Measurements from ENCODE around the gene KIFAP3. TPM values are rescaled to one million over a fixed set of nuclear protein-coding genes. Genes with fewer than 3 reads are reported as not detected.

The KIFAP3 gene
- total RNA-seq, 2 donors from 2014 or later, result 23.2 to 27.1 TPM

DNA sequence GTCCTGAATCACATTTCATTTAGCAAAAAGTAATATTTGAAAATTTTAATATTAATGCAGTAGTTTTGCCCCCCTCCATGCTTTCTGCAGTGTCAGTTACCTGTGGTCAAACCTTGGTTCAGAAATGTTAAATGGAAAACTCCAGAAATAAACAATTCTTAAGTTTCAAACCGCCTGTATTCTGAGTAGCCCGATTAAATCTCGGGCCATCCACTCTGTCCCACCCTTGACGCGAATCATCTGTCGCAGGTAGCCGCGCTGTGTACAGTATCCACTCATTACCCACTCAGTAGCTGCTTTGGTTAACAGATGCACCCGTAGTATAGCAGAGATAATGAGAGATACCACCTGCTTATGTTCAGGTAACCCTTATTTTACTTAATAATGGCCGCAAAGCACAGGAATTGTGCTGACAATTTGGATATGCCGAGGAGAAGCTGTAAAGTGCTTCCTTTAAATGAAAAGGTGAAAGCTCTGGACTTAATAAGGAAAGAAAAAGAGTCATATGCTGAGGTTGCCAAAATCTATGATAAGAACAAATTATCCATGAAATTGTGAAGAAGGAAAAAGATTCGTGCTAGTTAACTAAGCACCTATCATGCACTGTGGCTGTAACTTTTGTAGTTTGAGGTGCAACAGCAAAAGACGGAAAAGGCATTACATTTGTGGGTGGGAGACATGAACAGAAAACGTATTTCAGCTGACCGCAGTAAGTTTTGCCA, 179.9 kb downstream of the KIFAP3 start:
- peaks cover 49% of the 10 kb centered on the region for H3K4me1 Mint-ChIP-seq (ENCODE audit: low read depth)
- no peaks in the 10 kb centered on the region for H3K36me3 Mint-ChIP-seq (ENCODE audit: insufficient read depth in 2 of 2)
- no peak for DNase-seq
- peak overlapping the region; percentile 81 to 91 for H3K4me3 Mint-ChIP-seq
- H3K27me3 Mint-ChIP-seq (ENCODE audit: low read depth), result peaks cover 6% of the 10 kb centered on the region
- H3K9me3 Mint-ChIP-seq, result peaks cover 0 to 2% of the 10 kb centered on the region in 2 donors
- peak overlapping the region; percentile 100 for H3K27ac Mint-ChIP-seq
- no peak for ATAC-seq (replicated peaks in 1 of 2)

GRCh38 chr1:169893645-169894423, 180.7 kb downstream of the KIFAP3 start, which contains the start of gene SCYL3:
Gene SCYL3, minus strand, starts transcription at chr1:169893896. Its CDS starts 5,056 bp downstream, at chr1:169888840.
- peak within 1 kb of the TSS; percentile 100 for H3K27ac Mint-ChIP-seq
- peaks cover 56% of the 10 kb centered on the region for H3K4me1 Mint-ChIP-seq (ENCODE audit: low read depth)
- DNase-seq (peak; percentile 88 to 93), ATAC-seq (replicated peaks in 1 of 2) (peak; percentile 86 to 89)
- peak within 1 kb of the TSS; percentile 81 to 91 for H3K4me3 Mint-ChIP-seq
- peaks cover 6% of the 10 kb centered on the region for H3K27me3 Mint-ChIP-seq (ENCODE audit: low read depth)
- peaks cover 0 to 2% of the 10 kb centered on the region in 2 donors for H3K9me3 Mint-ChIP-seq
- H3K36me3 Mint-ChIP-seq (ENCODE audit: insufficient read depth in 2 of 2), result no peaks in the 10 kb centered on the region

- no peak for DNase-seq
- peaks cover 0 to 2% of the 10 kb centered on the region in 2 donors for H3K9me3 Mint-ChIP-seq
- peak overlapping the region; percentile 86 for H3K27ac Mint-ChIP-seq
- peaks cover 4% of the 10 kb centered on the region for H3K27me3 Mint-ChIP-seq (ENCODE audit: low read depth)
- peak overlapping the region; percentile 80 to 81 for H3K4me3 Mint-ChIP-seq
- peaks cover 0 to 2% of the 10 kb centered on the region in 2 donors for H3K36me3 Mint-ChIP-seq (ENCODE audit: insufficient read depth in 2 of 2)
- H3K4me1 Mint-ChIP-seq (ENCODE audit: low read depth), result peaks cover 63% of the 10 kb centered on the region
- ATAC-seq (replicated peaks in 1 of 2), result peak in 1 of 2 donors; percentile 7
Measured at GRCh38 chr1:169892927-169893644, 181.4 kb downstream of the KIFAP3 start.

DNA sequence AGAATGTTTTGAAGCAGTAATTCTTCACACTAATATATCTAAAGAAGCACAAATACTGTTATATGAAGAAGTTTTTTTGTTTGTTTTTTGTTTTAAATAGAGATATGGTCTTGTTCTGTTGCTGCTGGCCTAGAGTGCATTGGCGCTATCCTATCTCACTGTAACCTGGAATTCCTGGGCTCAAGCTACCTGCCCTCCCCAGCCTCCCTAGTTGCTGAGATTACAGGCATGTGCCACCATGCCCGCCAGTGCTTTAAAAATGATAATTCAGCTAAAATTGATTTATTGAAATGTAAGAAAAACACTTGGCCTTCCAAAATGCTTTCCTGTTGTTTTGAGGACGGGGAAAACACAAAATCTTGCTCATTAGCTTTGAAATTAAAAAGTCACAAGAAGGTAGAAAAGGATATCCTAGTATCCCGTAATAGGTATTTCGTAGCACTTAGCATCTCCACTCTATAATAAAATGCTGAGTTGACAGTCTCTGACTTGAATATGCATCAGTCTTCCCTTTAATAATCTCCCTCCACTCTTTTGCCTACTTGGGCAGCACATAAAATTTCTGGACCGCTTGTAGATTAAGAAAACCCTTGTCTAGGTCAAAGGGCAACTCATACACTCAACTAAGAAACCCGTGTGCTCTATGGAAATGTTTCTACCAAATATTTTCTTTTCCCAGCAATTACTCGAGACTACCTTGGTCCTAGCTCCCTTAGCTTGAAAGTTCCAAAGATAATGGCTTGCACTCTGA, 182.1 kb downstream of the KIFAP3 start:
- Mint-ChIP-seq H3K4me1 (ENCODE audit: low read depth) (peaks cover 65% of the 10 kb centered on the region), H3K27ac (peak overlapping the region; percentile 86), H3K27me3 (ENCODE audit: low read depth) (no peaks in the 10 kb centered on the region), H3K36me3 (ENCODE audit: insufficient read depth in 2 of 2) (peaks cover 0 to 6% of the 10 kb centered on the region in 2 donors), H3K9me3 (peaks cover 0 to 2% of the 10 kb centered on the region in 2 donors), H3K4me3 (peak overlapping the region; percentile 80 to 81)
- DNase-seq (no peak), ATAC-seq (replicated peaks in 1 of 2) (no peak)

GRCh38 chr1:169891539-169891885, 183.0 kb downstream of the KIFAP3 start:
- no peaks in the 10 kb centered on the region for H3K27me3 Mint-ChIP-seq (ENCODE audit: low read depth)
- DNase-seq (no peak), ATAC-seq (replicated peaks in 1 of 2) (no peak)
- peaks cover 0 to 6% of the 10 kb centered on the region in 2 donors for H3K36me3 Mint-ChIP-seq (ENCODE audit: insufficient read depth in 2 of 2)
- H3K4me1 Mint-ChIP-seq (ENCODE audit: low read depth), result peaks cover 65% of the 10 kb centered on the region
- H3K9me3 Mint-ChIP-seq, result peaks cover 0 to 2% of the 10 kb centered on the region in 2 donors
- peak overlapping the region; percentile 86 for H3K27ac Mint-ChIP-seq
- peak overlapping the region; percentile 80 to 81 for H3K4me3 Mint-ChIP-seq

GRCh38 chr1:169890761-169891538, 183.5 kb downstream of the KIFAP3 start:
- ATAC-seq (replicated peaks in 1 of 2) (peak; percentile 29 to 34), DNase-seq (peak; percentile 39 to 52)
- H3K27me3 Mint-ChIP-seq (ENCODE audit: low read depth), result no peaks in the 10 kb centered on the region
- peaks cover 0 to 2% of the 10 kb centered on the region in 2 donors for H3K9me3 Mint-ChIP-seq
- H3K36me3 Mint-ChIP-seq (ENCODE audit: insufficient read depth in 2 of 2), result peaks cover 1 to 8% of the 10 kb centered on the region in 2 donors
- peaks cover 64% of the 10 kb centered on the region for H3K4me1 Mint-ChIP-seq (ENCODE audit: low read depth)
- peak overlapping the region; percentile 80 to 81 for H3K4me3 Mint-ChIP-seq
- H3K27ac Mint-ChIP-seq, result peak overlapping the region; percentile 86

- Mint-ChIP-seq H3K9me3 (peaks cover 0 to 2% of the 10 kb centered on the region in 2 donors), H3K36me3 (ENCODE audit: insufficient read depth in 2 of 2) (peaks cover 1 to 15% of the 10 kb centered on the region in 2 donors), H3K4me3 (peak overlapping the region in 1 of 2 donors; percentile 91), H3K27me3 (ENCODE audit: low read depth) (no peaks in the 10 kb centered on the region), H3K27ac (peak overlapping the region; percentile 17), H3K4me1 (ENCODE audit: low read depth) (peaks cover 67% of the 10 kb centered on the region)
- DNase-seq (no peak), ATAC-seq (replicated peaks in 1 of 2) (no peak)
Measured at GRCh38 chr1:169889871-169890270, 184.6 kb downstream of the KIFAP3 start.

- Mint-ChIP-seq H3K9me3 (no peaks in the 10 kb centered on the region), H3K4me3 (no peak overlapping the region), H3K27me3 (ENCODE audit: low read depth) (no peaks in the 10 kb centered on the region), H3K36me3 (ENCODE audit: insufficient read depth in 2 of 2) (peaks cover 1 to 20% of the 10 kb centered on the region in 2 donors), H3K4me1 (ENCODE audit: low read depth) (peaks cover 58% of the 10 kb centered on the region), H3K27ac (no peak overlapping the region)
- no peak for DNase-seq
- no peak for ATAC-seq (replicated peaks in 1 of 2)
Measured at GRCh38 chr1:169886931-169887330, 187.6 kb downstream of the KIFAP3 start.

DNA sequence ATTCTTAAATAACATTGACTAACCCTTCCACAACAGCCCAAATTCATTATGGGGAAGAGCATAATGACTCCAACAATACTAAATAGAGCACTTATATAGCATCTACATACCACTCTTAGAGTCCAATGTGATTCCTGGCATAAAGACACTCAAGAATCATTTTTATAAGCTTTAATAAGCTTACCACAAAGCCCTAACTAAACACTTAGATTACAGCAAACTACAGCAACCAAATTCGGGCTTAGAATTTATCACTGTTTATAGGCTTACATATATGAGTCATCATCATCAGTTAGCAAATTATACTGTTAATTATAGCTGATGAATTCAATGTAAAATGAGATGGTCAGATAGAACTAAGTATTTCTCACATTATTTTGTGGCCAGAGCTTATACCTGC, 188.1 kb downstream of the KIFAP3 start:
- Mint-ChIP-seq H3K4me1 (ENCODE audit: low read depth) (peaks cover 53% of the 10 kb centered on the region), H3K36me3 (ENCODE audit: insufficient read depth in 2 of 2) (peaks cover 1 to 21% of the 10 kb centered on the region in 2 donors), H3K27me3 (ENCODE audit: low read depth) (no peaks in the 10 kb centered on the region), H3K27ac (no peak overlapping the region), H3K4me3 (no peak overlapping the region), H3K9me3 (no peaks in the 10 kb centered on the region)
- no peak for DNase-seq
- no peak for ATAC-seq (replicated peaks in 1 of 2)

GRCh38 chr1:169885207-169885606, 189.3 kb downstream of the KIFAP3 start:
- Mint-ChIP-seq H3K9me3 (no peaks in the 10 kb centered on the region), H3K27me3 (ENCODE audit: low read depth) (no peaks in the 10 kb centered on the region), H3K36me3 (ENCODE audit: insufficient read depth in 2 of 2) (peaks cover 1 to 23% of the 10 kb centered on the region in 2 donors), H3K4me3 (no peak overlapping the region), H3K27ac (peak overlapping the region; percentile 38), H3K4me1 (ENCODE audit: low read depth) (peaks cover 40% of the 10 kb centered on the region)
- no peak for ATAC-seq (replicated peaks in 1 of 2)
- no peak for DNase-seq

- Mint-ChIP-seq H3K27me3 (ENCODE audit: low read depth) (no peaks in the 10 kb centered on the region), H3K4me1 (ENCODE audit: low read depth) (peaks cover 36% of the 10 kb centered on the region), H3K27ac (no peak overlapping the region), H3K9me3 (no peaks in the 10 kb centered on the region), H3K36me3 (ENCODE audit: insufficient read depth in 2 of 2) (peaks cover 1 to 23% of the 10 kb centered on the region in 2 donors), H3K4me3 (no peak overlapping the region)
- no peak for DNase-seq
- ATAC-seq (replicated peaks in 1 of 2), result no peak
Measured at GRCh38 chr1:169884634-169885033, 189.9 kb downstream of the KIFAP3 start.
